C4-2B (cell line): ENCODE results near the gene EEPD1.

Source experiments
- ZFX ChIP-seq: fragments of 450-650 bp; IDR thresholded peaks from 2 replicates; pipeline ENCODE4 v1.6.1; 2017
- TF ChIP-seq, protein P1 (sequence below): fragments of 450-650 bp; conservative IDR thresholded peaks from 2 replicates; pipeline ENCODE4 v1.5.1; 2017; ENCODE audit warnings: mild to moderate bottlenecking

DNA sequence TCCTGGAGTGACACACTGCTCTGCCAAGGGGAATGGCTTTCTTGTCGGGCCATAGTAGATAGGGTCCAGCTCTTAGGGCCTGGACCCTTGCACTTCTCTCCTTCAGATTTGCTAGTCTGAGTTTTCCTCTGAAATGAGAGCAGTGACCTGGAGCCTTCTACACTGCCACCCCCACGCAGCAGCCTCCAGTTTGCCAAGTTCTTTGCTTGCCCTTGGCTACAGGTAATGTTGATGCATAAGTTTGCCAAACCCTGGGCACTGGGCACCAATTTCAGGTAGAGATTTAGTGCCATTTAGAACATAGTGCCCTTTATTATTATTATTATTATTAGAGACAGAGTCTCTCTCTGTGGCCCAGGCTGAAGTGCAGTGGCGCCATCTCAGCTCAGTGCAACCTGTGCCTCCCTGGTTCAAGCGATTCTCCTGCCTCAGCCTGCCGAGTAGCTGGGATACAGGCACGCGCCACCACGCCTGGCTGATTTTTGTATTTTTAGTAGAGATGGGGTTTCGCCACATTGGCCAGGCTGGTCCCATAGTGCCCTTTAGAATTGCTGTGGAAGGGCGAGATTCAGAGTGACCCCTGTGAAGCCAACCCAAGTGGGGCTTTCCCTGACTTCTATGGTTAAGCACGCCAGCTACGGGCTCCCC is 14.5 kb downstream of the EEPD1 start:
- TF ChIP-seq, protein P1, sequence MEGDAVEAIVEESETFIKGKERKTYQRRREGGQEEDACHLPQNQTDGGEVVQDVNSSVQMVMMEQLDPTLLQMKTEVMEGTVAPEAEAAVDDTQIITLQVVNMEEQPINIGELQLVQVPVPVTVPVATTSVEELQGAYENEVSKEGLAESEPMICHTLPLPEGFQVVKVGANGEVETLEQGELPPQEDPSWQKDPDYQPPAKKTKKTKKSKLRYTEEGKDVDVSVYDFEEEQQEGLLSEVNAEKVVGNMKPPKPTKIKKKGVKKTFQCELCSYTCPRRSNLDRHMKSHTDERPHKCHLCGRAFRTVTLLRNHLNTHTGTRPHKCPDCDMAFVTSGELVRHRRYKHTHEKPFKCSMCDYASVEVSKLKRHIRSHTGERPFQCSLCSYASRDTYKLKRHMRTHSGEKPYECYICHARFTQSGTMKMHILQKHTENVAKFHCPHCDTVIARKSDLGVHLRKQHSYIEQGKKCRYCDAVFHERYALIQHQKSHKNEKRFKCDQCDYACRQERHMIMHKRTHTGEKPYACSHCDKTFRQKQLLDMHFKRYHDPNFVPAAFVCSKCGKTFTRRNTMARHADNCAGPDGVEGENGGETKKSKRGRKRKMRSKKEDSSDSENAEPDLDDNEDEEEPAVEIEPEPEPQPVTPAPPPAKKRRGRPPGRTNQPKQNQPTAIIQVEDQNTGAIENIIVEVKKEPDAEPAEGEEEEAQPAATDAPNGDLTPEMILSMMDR = no peak
- TF ChIP-seq ZFX = no peak
